Measurements from ENCODE around the gene PRMT7.

The PRMT7 gene

GRCh38 chr16:68373528-68374245, 62.9 kb downstream of the PRMT7 start:
- Histone ChIP-seq H2BK120ac (ENCODE audit: insufficient read depth, low read length, poor library complexity) (no peak overlapping the region), H4K91ac (ENCODE audit: low read depth, low read length) (no peak overlapping the region), H2AK5ac (ENCODE audit: low read length) (no peak overlapping the region), H3K36me3 (ENCODE audit: control insufficient read depth in 1 of 2, insufficient read depth in 2 of 2, low read length in 2 of 2) (no peaks in the 10 kb centered on the region), H4K8ac (ENCODE audit: low read depth, low read length) (no peak overlapping the region), H3K4me2 (ENCODE audit: low read length) (no peak overlapping the region), H4K12ac (ENCODE audit: low read depth, low read length) (no peak overlapping the region), H3K79me1 (ENCODE audit: low read length) (no peaks in the 10 kb centered on the region), H2AFZ (ENCODE audit: insufficient read depth, low read length, poor library complexity) (no peak overlapping the region), H3K4ac (ENCODE audit: low read depth, low read length) (no peak overlapping the region), H3K14ac (ENCODE audit: low read length) (no peak overlapping the region), H3K27ac (ENCODE audit: low read depth, low read length) (no peak overlapping the region), H2BK5ac (ENCODE audit: low read depth, low read length, poor library complexity) (no peak overlapping the region), H3K18ac (ENCODE audit: low read length) (no peak overlapping the region), H3K27me3 (ENCODE audit: insufficient read depth, low read length) (no peaks in the 10 kb centered on the region), H3K4me3 (ENCODE audit: low read depth, low read length) (no peak overlapping the region), H2BK12ac (ENCODE audit: low read length) (no peak overlapping the region), H3K79me2 (ENCODE audit: control insufficient read depth, insufficient read depth, low read length, poor library complexity) (no peaks in the 10 kb centered on the region), H3K9ac (ENCODE audit: low read length) (no peak overlapping the region), H3K4me1 (ENCODE audit: control insufficient read depth in 1 of 2, insufficient read depth in 2 of 2, low read length in 2 of 2) (peaks cover 19 to 21% of the 10 kb centered on the region in 2 experiments), H3K9me3 (ENCODE audit: insufficient read depth, low read depth, low read length) (peaks cover 2% of the 10 kb centered on the region), H3K23ac (ENCODE audit: low read length) (no peak overlapping the region)
- no peak for DNase-seq
- WGBS (ENCODE audit: extremely low coverage, insufficient coverage, insufficient read length): no CpG with 5 or more reads among the region's 18 CpGs

DNA sequence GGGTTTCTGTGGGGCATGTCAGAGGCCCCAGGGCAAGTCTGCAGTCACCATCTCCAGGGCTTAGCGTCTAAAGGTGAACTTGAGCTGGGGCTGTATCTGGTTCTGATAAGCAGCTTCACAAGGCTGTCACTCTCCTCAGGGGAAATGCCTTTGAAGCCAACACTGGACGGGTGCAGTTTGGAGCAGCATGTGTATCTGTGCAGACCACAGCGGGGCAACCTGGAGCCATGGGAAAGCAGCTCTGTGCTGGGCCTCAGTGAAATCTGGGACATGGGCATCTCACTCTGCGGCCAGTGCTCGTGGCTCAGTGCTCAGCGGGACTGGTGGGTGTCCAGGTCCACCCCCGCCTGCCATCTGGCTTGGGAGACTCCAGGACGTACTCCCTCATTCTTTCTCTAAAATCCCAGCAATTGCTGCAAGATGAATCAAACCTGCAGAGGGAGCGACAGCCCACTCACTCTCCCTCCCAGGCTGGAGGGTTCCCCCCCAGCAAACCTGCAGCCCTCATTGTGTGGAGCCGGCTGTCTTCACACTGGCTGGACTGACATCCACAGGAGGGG, 63.5 kb downstream of the PRMT7 start:
- Histone ChIP-seq H4K91ac (ENCODE audit: low read depth, low read length) (no peak overlapping the region), H3K4ac (ENCODE audit: low read depth, low read length) (no peak overlapping the region), H3K27ac (ENCODE audit: low read depth, low read length) (no peak overlapping the region), H2AFZ (ENCODE audit: insufficient read depth, low read length, poor library complexity) (no peak overlapping the region), H3K79me1 (ENCODE audit: low read length) (no peaks in the 10 kb centered on the region), H2BK5ac (ENCODE audit: low read depth, low read length, poor library complexity) (no peak overlapping the region), H4K12ac (ENCODE audit: low read depth, low read length) (no peak overlapping the region), H2BK120ac (ENCODE audit: insufficient read depth, low read length, poor library complexity) (no peak overlapping the region), H3K27me3 (ENCODE audit: insufficient read depth, low read length) (no peaks in the 10 kb centered on the region), H3K14ac (ENCODE audit: low read length) (no peak overlapping the region), H3K36me3 (ENCODE audit: control insufficient read depth in 1 of 2, insufficient read depth in 2 of 2, low read length in 2 of 2) (no peaks in the 10 kb centered on the region), H4K8ac (ENCODE audit: low read depth, low read length) (no peak overlapping the region), H3K4me1 (ENCODE audit: control insufficient read depth in 1 of 2, insufficient read depth in 2 of 2, low read length in 2 of 2) (peaks cover 23 to 25% of the 10 kb centered on the region in 2 experiments), H2BK12ac (ENCODE audit: low read length) (no peak overlapping the region), H3K4me2 (ENCODE audit: low read length) (no peak overlapping the region), H3K79me2 (ENCODE audit: control insufficient read depth, insufficient read depth, low read length, poor library complexity) (no peaks in the 10 kb centered on the region), H3K4me3 (ENCODE audit: low read depth, low read length) (no peak overlapping the region), H3K9ac (ENCODE audit: low read length) (no peak overlapping the region), H2AK5ac (ENCODE audit: low read length) (no peak overlapping the region), H3K9me3 (ENCODE audit: insufficient read depth, low read depth, low read length) (peaks cover 2% of the 10 kb centered on the region), H3K18ac (ENCODE audit: low read length) (no peak overlapping the region), H3K23ac (ENCODE audit: low read length) (no peak overlapping the region)
- WGBS (ENCODE audit: extremely low coverage, insufficient coverage, insufficient read length): no CpG with 5 or more reads among the region's 10 CpGs
- DNase-seq: peak in 1 of 2 donors; percentile 24

GRCh38 chr16:68374961-68375660, 64.3 kb downstream of the PRMT7 start:
- no peak overlapping the region for H2AFZ ChIP-seq (ENCODE audit: insufficient read depth, low read length, poor library complexity)
- no peak overlapping the region for H2BK120ac ChIP-seq (ENCODE audit: insufficient read depth, low read length, poor library complexity)
- H3K14ac ChIP-seq (ENCODE audit: low read length): no peak overlapping the region
- no peak overlapping the region for H3K23ac ChIP-seq (ENCODE audit: low read length)
- no peak overlapping the region for H3K27ac ChIP-seq (ENCODE audit: low read depth, low read length)
- H3K4me1 ChIP-seq (ENCODE audit: control insufficient read depth in 1 of 2, insufficient read depth in 2 of 2, low read length in 2 of 2): peaks cover 29 to 30% of the 10 kb centered on the region in 2 experiments
- no peak overlapping the region for H3K4me2 ChIP-seq (ENCODE audit: low read length)
- no peak overlapping the region for H3K4me3 ChIP-seq (ENCODE audit: low read depth, low read length)
- H4K91ac ChIP-seq (ENCODE audit: low read depth, low read length): no peak overlapping the region
- no peak overlapping the region for H3K4ac ChIP-seq (ENCODE audit: low read depth, low read length)
- H3K27me3 ChIP-seq (ENCODE audit: insufficient read depth, low read length): no peaks in the 10 kb centered on the region
- H3K18ac ChIP-seq (ENCODE audit: low read length): no peak overlapping the region
- H4K8ac ChIP-seq (ENCODE audit: low read depth, low read length): no peak overlapping the region
- H4K12ac ChIP-seq (ENCODE audit: low read depth, low read length): no peak overlapping the region
- no peak overlapping the region for H2BK12ac ChIP-seq (ENCODE audit: low read length)
- no peak overlapping the region for H2AK5ac ChIP-seq (ENCODE audit: low read length)
- no peaks in the 10 kb centered on the region for H3K36me3 ChIP-seq (ENCODE audit: control insufficient read depth in 1 of 2, insufficient read depth in 2 of 2, low read length in 2 of 2)
- H3K9ac ChIP-seq (ENCODE audit: low read length): no peak overlapping the region
- peaks cover 2% of the 10 kb centered on the region for H3K9me3 ChIP-seq (ENCODE audit: insufficient read depth, low read depth, low read length)
- DNase-seq: no peak
- H3K79me1 ChIP-seq (ENCODE audit: low read length): no peaks in the 10 kb centered on the region
- no peaks in the 10 kb centered on the region for H3K79me2 ChIP-seq (ENCODE audit: control insufficient read depth, insufficient read depth, low read length, poor library complexity)
- H2BK5ac ChIP-seq (ENCODE audit: low read depth, low read length, poor library complexity): no peak overlapping the region
- no CpG with 5 or more reads among the region's 9 CpGs for whole genome bisulfite sequencing (ENCODE audit: extremely low coverage, insufficient coverage, insufficient read length)

DNA sequence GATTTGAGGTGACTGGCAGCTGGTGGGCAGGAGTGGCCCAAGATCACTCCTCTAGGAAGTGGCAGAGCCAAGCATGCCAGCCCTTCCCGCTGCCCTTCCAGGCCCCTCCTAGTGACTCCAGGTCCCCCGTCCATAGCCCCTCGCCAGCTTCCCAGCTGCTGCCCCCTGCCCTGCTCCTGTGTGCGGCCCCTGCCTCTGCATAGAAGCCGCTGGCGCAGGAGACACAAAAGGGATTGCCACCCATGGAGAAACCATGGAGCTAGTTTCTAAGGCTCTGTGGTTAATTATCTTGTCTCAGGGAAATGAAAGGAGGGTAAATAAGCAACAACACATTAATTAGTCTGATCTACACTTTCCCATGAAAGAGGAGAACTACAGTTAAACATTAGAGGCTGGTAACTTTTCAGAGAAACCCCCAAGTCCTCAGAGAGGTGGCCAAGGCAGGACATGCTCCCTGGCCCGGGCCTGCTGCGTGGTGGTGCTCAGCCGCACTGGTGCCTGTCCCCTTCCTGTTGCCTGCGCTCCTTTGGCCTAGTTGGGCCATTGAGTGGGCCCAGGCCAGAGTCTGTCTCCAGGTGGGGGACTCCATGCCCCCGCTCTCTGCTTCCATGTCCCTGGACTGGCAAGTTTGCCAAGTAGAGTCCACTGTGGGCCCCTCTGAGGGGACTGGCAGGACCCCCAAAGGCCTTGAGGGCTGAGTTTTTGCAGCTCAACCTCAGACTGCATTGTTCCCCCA, 65.2 kb downstream of the PRMT7 start:
- no peaks in the 10 kb centered on the region for H3K36me3 ChIP-seq (ENCODE audit: control insufficient read depth in 1 of 2, insufficient read depth in 2 of 2, low read length in 2 of 2)
- H4K8ac ChIP-seq (ENCODE audit: low read depth, low read length): no peak overlapping the region
- H4K12ac ChIP-seq (ENCODE audit: low read depth, low read length): no peak overlapping the region
- no peak overlapping the region for H2BK12ac ChIP-seq (ENCODE audit: low read length)
- no peak overlapping the region for H3K14ac ChIP-seq (ENCODE audit: low read length)
- H3K9me3 ChIP-seq (ENCODE audit: insufficient read depth, low read depth, low read length): peaks cover 2% of the 10 kb centered on the region
- DNase-seq: no peak
- WGBS (ENCODE audit: extremely low coverage, insufficient coverage, insufficient read length): no CpG with 5 or more reads among the region's 11 CpGs
- H3K79me2 ChIP-seq (ENCODE audit: control insufficient read depth, insufficient read depth, low read length, poor library complexity): no peaks in the 10 kb centered on the region
- no peak overlapping the region for H3K4me2 ChIP-seq (ENCODE audit: low read length)
- H3K4ac ChIP-seq (ENCODE audit: low read depth, low read length): no peak overlapping the region
- no peak overlapping the region for H3K9ac ChIP-seq (ENCODE audit: low read length)
- H2BK5ac ChIP-seq (ENCODE audit: low read depth, low read length, poor library complexity): no peak overlapping the region
- H2AFZ ChIP-seq (ENCODE audit: insufficient read depth, low read length, poor library complexity): no peak overlapping the region
- no peak overlapping the region for H4K91ac ChIP-seq (ENCODE audit: low read depth, low read length)
- no peak overlapping the region for H3K27ac ChIP-seq (ENCODE audit: low read depth, low read length)
- H2BK120ac ChIP-seq (ENCODE audit: insufficient read depth, low read length, poor library complexity): no peak overlapping the region
- no peaks in the 10 kb centered on the region for H3K79me1 ChIP-seq (ENCODE audit: low read length)
- no peak overlapping the region for H3K4me3 ChIP-seq (ENCODE audit: low read depth, low read length)
- no peaks in the 10 kb centered on the region for H3K27me3 ChIP-seq (ENCODE audit: insufficient read depth, low read length)
- H3K23ac ChIP-seq (ENCODE audit: low read length): no peak overlapping the region
- H3K4me1 ChIP-seq (ENCODE audit: control insufficient read depth in 1 of 2, insufficient read depth in 2 of 2, low read length in 2 of 2): peaks cover 29 to 30% of the 10 kb centered on the region in 2 experiments
- H3K18ac ChIP-seq (ENCODE audit: low read length): no peak overlapping the region
- H2AK5ac ChIP-seq (ENCODE audit: low read length): no peak overlapping the region
